DMS79 (cell line): ENCODE data around the gene POLR2B.
"Not testable (repeated sequence)": the region's sequence is repeated elsewhere in the genome, so short reads cannot be mapped to it uniquely, and the experiment has no call there.

Experiments used
- DNase-seq: peaks from one replicate; lab custom pipeline; 2025; lab: John Stamatoyannopoulos, UW

POLR2B gene

GRCh38 chr4:56986952-56987351 lies 8.3 kb downstream of the POLR2B start:
- no peak for DNase-seq

- DNase-seq = no peak
These were observed 11.6 kb downstream of the POLR2B start for GRCh38 chr4:56990109-56990905.

DNA sequence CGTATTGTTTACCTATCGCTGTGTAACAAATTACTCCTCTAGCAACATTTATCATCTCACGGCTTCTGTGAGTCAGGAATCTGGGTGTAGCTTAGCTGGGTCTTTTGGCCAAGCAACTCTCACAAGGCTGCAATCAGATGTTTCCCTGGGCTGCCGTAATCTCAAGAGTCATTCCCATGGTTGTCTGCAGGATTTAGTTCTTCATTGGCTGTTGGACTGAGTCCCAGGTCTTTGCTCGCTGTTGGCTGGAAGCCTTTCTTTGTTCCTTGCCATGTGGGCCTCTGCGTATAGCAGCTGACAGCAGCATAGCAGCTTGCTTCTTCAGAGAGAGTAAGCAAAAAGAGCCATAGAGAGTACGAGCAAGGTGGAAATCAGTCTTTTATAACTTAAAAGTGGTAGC lies 16.8 kb downstream of the POLR2B start:
- DNase-seq = no peak

DNA sequence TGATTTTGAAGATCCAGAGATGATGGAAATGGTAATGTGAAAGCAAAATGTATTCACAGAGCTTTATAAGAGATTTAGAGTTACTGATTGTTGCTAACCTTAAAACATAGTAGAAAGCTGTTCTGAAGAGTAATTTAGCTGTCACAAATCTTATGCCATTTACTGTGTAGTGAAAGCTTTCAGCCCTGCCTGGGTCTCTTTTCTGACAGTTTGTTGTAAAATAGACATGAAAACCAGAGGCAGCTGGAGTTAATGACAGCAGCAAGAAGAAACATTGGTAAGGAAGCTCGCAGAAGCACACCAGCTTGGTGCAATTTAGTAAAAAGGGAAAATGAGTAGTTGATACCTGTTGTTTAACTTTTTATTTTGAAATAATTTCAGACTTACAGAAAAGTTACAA lies 21.1 kb downstream of the POLR2B start:
- DNase-seq = no peak

DNA sequence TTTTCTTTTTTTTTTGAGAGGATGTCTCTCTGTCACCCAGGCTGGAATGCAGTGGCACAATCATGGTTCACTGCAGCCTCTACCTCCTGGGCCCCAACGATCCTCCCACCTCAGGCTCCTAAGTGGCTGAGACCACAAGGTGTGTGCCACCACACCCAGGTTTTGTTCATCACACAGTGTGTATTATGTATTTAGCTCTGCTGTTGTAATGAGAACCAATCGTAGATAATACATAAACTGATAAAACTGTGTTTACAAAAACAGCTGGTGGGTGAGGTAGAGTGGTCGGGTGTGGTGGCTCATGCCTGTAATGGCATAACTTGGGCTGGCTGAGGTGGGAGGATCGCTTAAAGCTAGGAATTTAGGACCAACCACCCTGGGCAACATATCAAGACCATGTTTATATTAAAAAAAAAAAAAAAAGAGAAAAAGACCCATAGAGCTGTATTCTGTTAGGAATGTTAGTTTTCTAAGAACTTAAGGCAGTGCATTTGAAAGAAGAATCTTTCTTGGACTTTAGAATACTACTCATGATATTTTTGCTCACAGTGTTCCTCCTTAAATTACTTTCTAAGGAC lies 34.9 kb downstream of the POLR2B start:
- DNase-seq = no peak

DNA sequence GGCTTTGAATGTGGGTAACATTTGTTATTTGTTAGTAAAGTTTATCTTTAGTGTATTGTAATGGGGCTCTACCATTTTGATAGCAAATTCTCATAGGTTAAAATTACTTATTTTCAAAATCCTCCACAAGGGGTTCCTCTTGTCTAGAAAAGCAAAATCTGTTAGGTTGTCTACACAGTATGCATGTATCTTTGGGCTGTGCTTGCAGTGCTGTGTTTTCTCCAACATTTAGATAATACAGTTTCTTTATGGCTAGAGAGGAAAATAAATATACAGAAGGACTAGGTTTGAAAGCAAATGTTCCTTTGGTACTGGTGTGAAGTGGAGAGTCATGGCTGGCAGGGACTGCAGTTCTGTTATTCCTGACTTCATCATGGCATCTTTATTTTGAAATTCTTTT lies 40.3 kb downstream of the POLR2B start:
- DNase-seq = no peak

DNA sequence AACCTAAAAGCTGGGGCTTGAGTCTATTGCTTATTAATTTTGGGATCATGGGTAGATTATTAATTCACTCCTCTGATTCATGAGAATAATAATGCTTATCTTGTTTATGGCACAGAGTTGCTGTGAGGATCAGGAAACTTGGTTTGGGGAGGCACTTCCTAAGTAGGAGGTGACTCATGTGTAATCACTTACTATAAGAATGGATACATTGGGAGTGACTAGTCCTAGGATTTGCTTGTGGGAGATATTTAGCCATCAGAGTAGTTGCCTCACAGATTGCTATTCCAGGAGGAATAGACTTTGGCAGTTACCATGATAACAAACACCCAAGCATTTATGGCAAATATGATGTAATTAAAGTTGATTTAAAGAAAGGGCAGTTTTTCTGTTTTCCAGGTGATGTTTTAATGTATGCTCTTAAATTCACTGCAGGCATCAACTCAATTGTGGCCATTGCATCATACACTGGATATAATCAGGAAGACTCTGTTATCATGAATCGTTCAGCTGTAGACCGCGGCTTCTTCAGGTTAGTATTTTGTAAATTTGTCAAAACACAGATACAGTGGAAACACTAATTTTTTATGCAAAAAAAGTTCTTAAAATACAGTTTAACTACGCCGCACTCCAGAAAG lies 41.9 kb downstream of the POLR2B start:
- no peak for DNase-seq

DNA sequence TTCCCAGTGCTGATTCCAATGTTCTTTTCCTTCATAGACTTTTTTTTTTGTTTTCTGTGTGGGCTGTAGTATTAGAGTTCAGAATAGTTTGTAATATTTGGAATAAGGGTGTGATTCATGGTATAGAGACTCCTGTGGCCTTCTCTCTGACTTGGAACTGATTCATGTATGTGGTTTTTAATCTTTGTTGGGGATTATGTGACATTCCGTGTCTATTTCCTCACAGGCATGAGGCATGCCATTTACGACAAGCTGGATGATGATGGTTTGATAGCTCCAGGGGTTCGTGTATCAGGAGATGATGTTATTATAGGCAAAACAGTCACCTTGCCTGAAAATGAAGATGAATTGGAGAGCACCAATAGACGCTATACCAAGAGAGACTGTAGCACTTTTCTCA lies 44.4 kb downstream of the POLR2B start:
- DNase-seq = no peak

- no peak for DNase-seq
These were observed 55.8 kb downstream of the POLR2B start for GRCh38 chr4:57034520-57034919.

DNA sequence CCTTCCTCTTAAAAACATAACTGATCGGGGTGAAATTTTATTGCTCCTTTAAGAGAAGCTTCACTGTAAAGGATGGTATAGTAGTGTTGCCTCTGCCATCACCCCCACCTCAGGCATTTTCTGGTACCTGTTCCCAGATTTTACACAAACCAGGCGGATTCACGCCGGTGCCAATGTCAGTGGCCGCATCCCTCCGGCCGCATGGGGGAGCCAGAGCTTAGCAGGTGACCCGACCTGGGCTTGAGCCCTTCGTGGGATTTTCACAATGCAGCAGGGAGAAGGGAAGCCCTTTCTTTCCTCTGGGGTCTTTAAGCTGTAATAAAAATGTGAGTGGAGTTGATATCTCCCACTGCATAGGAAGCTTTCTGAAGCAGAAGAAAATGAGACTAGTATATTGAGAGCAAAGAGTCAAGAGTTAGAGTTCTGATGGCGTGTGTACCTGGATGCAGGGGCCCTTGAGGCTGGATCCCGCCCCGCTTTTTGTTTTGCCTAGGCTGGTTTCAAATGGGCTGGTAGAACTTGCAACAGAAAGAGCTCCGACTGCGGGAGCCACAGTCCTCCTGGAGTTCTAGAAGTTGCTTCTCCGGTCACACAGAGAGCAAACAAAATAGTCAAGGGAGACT lies 59.4 kb downstream of the POLR2B start:
- DNase-seq = peak; percentile 19

DNA sequence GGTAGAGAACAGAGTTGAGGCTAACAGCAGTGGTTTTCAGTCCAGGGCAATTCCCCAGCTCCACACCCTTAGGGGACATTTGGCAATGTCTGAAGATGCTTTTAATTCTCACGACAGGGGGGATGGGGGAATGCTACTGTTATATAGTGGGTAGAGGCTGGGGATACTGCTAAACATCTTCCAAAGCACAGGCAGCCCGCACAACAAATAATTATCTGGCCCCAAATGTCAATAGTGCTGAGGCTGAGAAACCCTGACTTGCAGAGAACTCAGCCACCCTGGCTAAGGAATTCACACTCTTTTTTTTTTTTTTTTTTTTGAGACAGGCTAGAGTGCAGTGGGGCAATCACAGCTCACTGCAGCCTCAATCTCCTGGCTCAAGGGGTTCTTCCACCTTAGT lies 60.6 kb downstream of the POLR2B start:
- DNase-seq = no peak

- peak; percentile 29 for DNase-seq
These were observed 61.8 kb downstream of the POLR2B start for GRCh38 chr4:57040510-57040909.

DNA sequence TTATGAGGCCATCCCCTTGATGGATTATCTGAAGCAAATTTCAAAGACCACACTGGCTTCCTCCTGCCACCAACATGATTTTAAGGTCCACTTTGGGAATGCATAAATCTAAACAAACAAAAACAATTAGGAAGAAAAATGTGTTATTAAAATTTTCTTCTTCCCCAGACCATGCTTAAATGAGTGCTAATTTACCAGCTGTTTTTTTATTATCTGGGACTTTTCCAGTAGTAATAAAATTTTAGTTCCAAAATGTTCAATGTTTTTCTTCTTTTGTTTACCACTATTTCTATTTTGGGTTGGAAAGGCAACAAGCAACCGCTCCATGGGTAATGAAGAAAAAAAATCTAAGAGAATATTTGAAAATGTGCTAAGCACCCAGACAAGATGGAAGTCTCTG lies 62.3 kb downstream of the POLR2B start:
- no peak for DNase-seq

DNA sequence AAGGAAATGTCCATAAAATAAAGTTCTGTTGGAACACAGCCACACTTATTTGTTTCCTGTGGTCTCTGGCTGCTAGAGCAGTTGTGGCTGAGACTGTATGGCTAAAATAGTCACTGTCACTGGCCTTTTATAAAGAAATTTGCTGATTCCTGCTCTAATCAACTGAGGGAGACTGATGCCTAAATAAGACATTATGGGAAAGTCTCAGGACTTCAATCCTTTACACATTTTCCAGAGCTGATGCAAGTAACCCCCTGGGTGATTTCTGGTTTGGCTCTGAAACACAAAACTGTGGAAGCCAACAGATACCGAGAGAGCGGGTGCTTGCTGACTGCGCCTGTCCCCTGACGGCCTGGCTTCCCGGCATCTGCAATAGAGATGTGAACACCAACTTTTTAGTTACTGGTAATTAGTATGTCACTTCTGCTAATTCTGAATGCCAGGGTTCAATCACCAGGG lies 64.0 kb downstream of the POLR2B start:
- no peak for DNase-seq

GRCh38 chr4:57043347-57044251 lies 64.9 kb downstream of the POLR2B start:
- no peak for DNase-seq

DNA sequence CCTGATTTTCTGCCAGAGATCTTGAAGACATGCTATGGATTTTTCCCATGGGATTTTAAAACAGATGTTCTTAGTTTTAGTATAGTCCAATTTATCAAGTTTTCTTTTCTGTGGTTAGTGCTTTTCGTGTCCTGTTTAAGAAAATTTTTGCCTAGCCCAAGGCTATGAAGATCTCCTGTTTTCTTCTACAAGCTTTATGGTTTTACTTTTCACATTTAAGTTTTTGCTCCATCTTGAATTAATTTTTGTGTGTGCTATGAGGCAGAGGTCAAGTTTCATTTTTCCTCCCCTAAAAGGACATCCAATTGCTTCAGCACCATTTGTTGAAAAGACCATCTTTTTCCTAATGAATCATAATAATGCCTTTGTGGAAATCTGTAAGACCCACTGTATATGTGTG lies 65.6 kb downstream of the POLR2B start:
- DNase-seq = no peak

DNA sequence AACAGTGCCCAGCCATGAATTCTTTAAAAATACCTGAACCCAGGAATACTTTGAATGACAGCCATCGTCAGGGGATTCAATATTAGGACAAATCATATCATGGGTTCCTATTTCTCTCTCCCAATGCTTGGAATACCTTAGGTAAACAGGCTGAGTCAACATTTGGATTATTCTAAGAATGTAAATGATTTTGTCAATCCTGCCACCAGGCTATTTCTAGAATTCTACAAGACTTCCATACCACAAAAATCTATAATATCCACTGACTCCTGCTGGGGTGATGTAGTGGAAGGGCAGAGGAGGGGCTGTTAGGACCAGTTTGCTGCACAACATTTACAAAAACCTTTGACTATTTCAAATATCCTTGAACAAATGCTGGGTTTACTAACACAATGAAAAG lies 66.3 kb downstream of the POLR2B start:
- no peak for DNase-seq

GRCh38 chr4:57047046-57047445 lies 68.3 kb downstream of the POLR2B start:
- DNase-seq = not testable (repeated sequence)

DNA sequence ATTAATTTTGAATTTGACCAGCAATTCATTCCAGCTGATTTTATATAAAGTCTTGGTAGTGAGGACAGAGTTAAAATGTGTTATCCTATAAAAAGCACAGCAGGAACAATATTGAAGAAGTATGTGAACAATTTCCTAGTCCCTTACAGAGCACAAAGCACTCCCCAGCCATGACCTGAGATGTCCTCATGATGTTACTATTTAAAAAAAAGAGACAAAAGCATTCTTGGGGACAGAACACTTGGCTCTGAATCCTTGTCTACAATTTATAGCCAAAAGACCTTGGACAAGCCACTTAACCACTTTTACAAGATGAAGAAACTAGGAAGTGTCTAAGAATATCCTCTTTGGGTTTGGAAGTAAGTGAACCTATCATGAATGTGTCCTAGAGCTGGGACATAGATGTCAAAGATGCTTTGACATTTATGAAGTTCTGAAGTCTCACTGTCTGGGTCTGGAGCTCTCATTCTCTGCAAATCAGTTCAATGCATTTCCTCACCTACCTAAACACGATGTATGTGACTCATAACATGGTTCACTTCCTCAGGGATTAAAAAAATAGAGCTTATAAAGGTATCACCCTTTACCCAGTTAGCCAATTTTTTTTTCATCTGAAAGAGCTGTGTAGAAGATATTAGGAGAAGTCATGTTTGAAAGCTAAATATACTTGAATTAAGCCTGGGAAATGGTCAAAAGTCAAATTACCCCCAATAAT lies 70.1 kb downstream of the POLR2B start:
- DNase-seq = no peak

GRCh38 chr4:57051095-57051494 lies 72.4 kb downstream of the POLR2B start:
- no peak for DNase-seq

GRCh38 chr4:57051524-57051923 lies 72.8 kb downstream of the POLR2B start:
- no peak for DNase-seq
